ENCODE results near the gene ANKS1B. TPM values are rescaled to one million over a fixed set of nuclear protein-coding genes. Genes with fewer than 3 reads are reported as not detected.

Gene ANKS1B
- total RNA-seq, 1 experiment from 2014 or later = 0.54 TPM

- Histone ChIP-seq H3K4me3 (replicated peaks in 1 of 2; ENCODE audit: low read depth in 1 of 2, low read length in 2 of 2) (no peak overlapping the region), H3K9me2 (ENCODE audit: insufficient read depth) (no peaks in the 10 kb centered on the region), H3K4me2 (ENCODE audit: low read length) (no peak overlapping the region), H3K79me2 (ENCODE audit: insufficient read depth, low read length) (no peaks in the 10 kb centered on the region), H3K9ac (ENCODE audit: low read length) (no peak overlapping the region), H3K27me3 (ENCODE audit: insufficient read depth, low read length) (no peaks in the 10 kb centered on the region), H3K4me1 (ENCODE audit: control insufficient read depth in 1 of 2, insufficient read depth in 2 of 2, low read length in 2 of 2) (no peaks in the 10 kb centered on the region), H3K27ac (ENCODE audit: low read depth, low read length) (no peak overlapping the region), H3K9me3 (ENCODE audit: control insufficient read depth in 1 of 2, insufficient read depth in 1 of 2, low read depth in 1 of 2, low read length in 2 of 2) (no peaks in the 10 kb centered on the region), H3K36me3 (ENCODE audit: control insufficient read depth in 1 of 2, insufficient read depth in 2 of 2, low read length in 2 of 2) (no peaks in the 10 kb centered on the region), H4K20me1 (ENCODE audit: insufficient read depth) (no peaks in the 10 kb centered on the region), H2AFZ (ENCODE audit: low read depth, low read length, poor library complexity, severe bottlenecking) (no peak overlapping the region)
- intact Hi-C loops (cut with micrococcal nuclease) = no loop called here
- CTCF ChIA-PET = no interaction called here
- DNase-seq (ENCODE audit: low read depth, low spot score) = no peak
- TF ChIP-seq POLR2A (IDR thresholded peaks at IDR 0.05; ENCODE audit: borderline replicate concordance, extremely low read depth, insufficient read depth, insufficient read length) (no peak), CBX3 (IDR thresholded peaks at IDR 0.05; ENCODE audit: low read depth) (no peak), YY1 (IDR thresholded peaks at IDR 0.05; ENCODE audit: extremely low read depth, insufficient replicate concordance, low read depth, low read length) (no peak), ZNF274 (IDR thresholded peaks at IDR 0.05; ENCODE audit: low read depth, low read length) (no peak), SIN3A (IDR thresholded peaks at IDR 0.05; ENCODE audit: low read depth) (no peak), SP1 (IDR thresholded peaks at IDR 0.05; ENCODE audit: low read depth) (no peak), REST (IDR thresholded peaks at IDR 0.05; ENCODE audit: low read depth) (no peak), MAX (IDR thresholded peaks at IDR 0.05) (no peak), FOSL1 (IDR thresholded peaks at IDR 0.05; ENCODE audit: low read depth) (no peak), CTCF (IDR thresholded peaks at IDR 0.05 in 2 of 3, conservative IDR thresholded peaks at IDR 0.05 in 1 of 3; ENCODE audit: borderline replicate concordance in 1 of 3, insufficient read depth in 1 of 3, low read depth in 2 of 3, low read length in 2 of 3) (no peak), ZBTB33 (IDR thresholded peaks at IDR 0.05; ENCODE audit: extremely low read depth, insufficient replicate concordance, low read length) (no peak), JUND (IDR thresholded peaks at IDR 0.05) (no peak), ZFX (IDR thresholded peaks at IDR 0.05) (no peak), POLR2AphosphoS5 (IDR thresholded peaks at IDR 0.05; ENCODE audit: low read depth, low read length) (no peak), EZH2 (IDR thresholded peaks at IDR 0.05) (no peak), EGR1 (IDR thresholded peaks at IDR 0.05; ENCODE audit: low read depth) (no peak)
- no TSS peak for BruUV-seq (replicated peaks)
- POLR2A ChIA-PET = no interaction called here
- ATAC-seq = no peak
- RAD21 ChIA-PET (ENCODE audit: low non-redundant PET in 1 of 2, low total read pairs in 2 of 2, uncharacterized antibody in 2 of 2, unreplicated experiment in 2 of 2) = no interaction called here
These were observed 771.7 kb downstream of the ANKS1B start for GRCh38 chr12:99213047-99213446.

Measured in HCT116 (cell line).